Kidney epithelial cell (primary cell): ENCODE results near the gene MUC2. TPM values are rescaled to one million over a fixed set of nuclear protein-coding genes. Genes with fewer than 3 reads are reported as not detected.
"Not testable (repeated sequence)": the region's sequence is repeated elsewhere in the genome, so short reads cannot be mapped to it uniquely, and the experiment has no call there.

ENCODE experiments used
- DNase-seq: peaks from one replicate; pipeline ENCODE4 v3.0.0-alpha.2; 2010; ENCODE audit warnings: low read depth
- H3K27me3 ChIP-seq: 2 replicates; pipeline ENCODE4 v1.6.0; 2011; ENCODE audit warnings: low read length; ENCODE audit not compliant: control insufficient read depth, insufficient read depth
- H3K36me3 ChIP-seq: 2 replicates; pipeline ENCODE4 v1.5.1; 2011; ENCODE audit warnings: low read length; ENCODE audit not compliant: control insufficient read depth, insufficient read depth
- H3K4me3 ChIP-seq: 2 replicates; pipeline ENCODE4 v1.5.1; 2011; ENCODE audit warnings: low read depth, mild to moderate bottlenecking, control low read depth, low read length
- CTCF ChIP-seq: IDR thresholded peaks from 2 replicates; pipeline ENCODE4 v1.5.1; 2011; ENCODE audit warnings: mild to moderate bottlenecking, moderate library complexity, low read length, control low read depth, inconsistent platforms; ENCODE audit not compliant: insufficient read depth, poor library complexity, severe bottlenecking
- total RNA-seq: library from RNA; depleted of rRNA; stranded (reverse); fragments of >200 nt; gene quantifications from 2 replicates; pipeline ENCODE4 v1.2.3, GENCODE V29; 2015

Gene MUC2
- total RNA-seq, 1 donor from 2014 or later, result not detected

GRCh38 chr11:1109918-1110705 lies 35.4 kb downstream of the MUC2 start:
- H3K36me3 ChIP-seq, result no peaks in the 10 kb centered on the region
- peaks cover 2% of the 10 kb centered on the region for H3K27me3 ChIP-seq
- H3K4me3 ChIP-seq, result no peak overlapping the region
- TF ChIP-seq CTCF, result no peak
- DNase-seq, result no peak

- Histone ChIP-seq H3K27me3 (peaks cover 4% of the 10 kb centered on the region), H3K36me3 (no peaks in the 10 kb centered on the region), H3K4me3 (no peak overlapping the region)
- no peak for DNase-seq
- no peak for TF ChIP-seq CTCF
Observed at GRCh38 chr11:1111545-1112212, 37.0 kb downstream of the MUC2 start.

GRCh38 chr11:1112351-1113191 lies 37.9 kb downstream of the MUC2 start:
- DNase-seq, result no peak
- no peaks in the 10 kb centered on the region for H3K36me3 ChIP-seq
- no peak for TF ChIP-seq CTCF
- H3K4me3 ChIP-seq, result no peak overlapping the region
- H3K27me3 ChIP-seq, result peaks cover 7% of the 10 kb centered on the region

GRCh38 chr11:1113405-1114201 lies 38.9 kb downstream of the MUC2 start:
- H3K27me3 ChIP-seq, result peaks cover 7% of the 10 kb centered on the region
- DNase-seq, result no peak
- no peak for TF ChIP-seq CTCF

GRCh38 chr11:1115292-1115691 lies 40.6 kb downstream of the MUC2 start:
- not testable (repeated sequence) for H3K36me3 ChIP-seq, H3K27me3 ChIP-seq, H3K4me3 ChIP-seq, DNase-seq

More at GRCh38 chr11:1113405-1114201, 38.9 kb downstream of the MUC2 start:
- no peak overlapping the region for H3K4me3 ChIP-seq
- no peaks in the 10 kb centered on the region for H3K36me3 ChIP-seq
